ENCODE measurements around the gene CD19.

GRCh38 chr16:28967156-28967555 lies 35.4 kb downstream of the CD19 start:
- no peak for TF ChIP-seq POLR2A (IDR thresholded peaks at IDR 0.05; ENCODE audit: low read length)
- no peak for TF ChIP-seq GATA1 (IDR thresholded peaks at IDR 0.05; ENCODE audit: low read depth, low read length)

All from erythroblast (primary cell).